B cell (primary cell): ENCODE data around the gene NHSL1.

ENCODE experiments used
- CTCF ChIP-seq: fragments of 200-600 bp; IDR thresholded peaks from one replicate; pipeline ENCODE4 v1.8.0; 2022; ENCODE audit warnings: antibody characterized with exemption, mild to moderate bottlenecking
- EZH2 ChIP-seq: IDR thresholded peaks from 2 replicates; pipeline ENCODE4 v1.6.1; 2012; ENCODE audit warnings: borderline replicate concordance, low read depth, mild to moderate bottlenecking, moderate library complexity, low read length; ENCODE audit not compliant: insufficient read depth, poor library complexity, severe bottlenecking

GRCh38 chr6:138377042-138377441, 122.3 kb downstream of the NHSL1 start:
- no peak for TF ChIP-seq CTCF
- TF ChIP-seq EZH2 = no peak
